ENCODE results near the gene APOO.

APOO gene

DNA sequence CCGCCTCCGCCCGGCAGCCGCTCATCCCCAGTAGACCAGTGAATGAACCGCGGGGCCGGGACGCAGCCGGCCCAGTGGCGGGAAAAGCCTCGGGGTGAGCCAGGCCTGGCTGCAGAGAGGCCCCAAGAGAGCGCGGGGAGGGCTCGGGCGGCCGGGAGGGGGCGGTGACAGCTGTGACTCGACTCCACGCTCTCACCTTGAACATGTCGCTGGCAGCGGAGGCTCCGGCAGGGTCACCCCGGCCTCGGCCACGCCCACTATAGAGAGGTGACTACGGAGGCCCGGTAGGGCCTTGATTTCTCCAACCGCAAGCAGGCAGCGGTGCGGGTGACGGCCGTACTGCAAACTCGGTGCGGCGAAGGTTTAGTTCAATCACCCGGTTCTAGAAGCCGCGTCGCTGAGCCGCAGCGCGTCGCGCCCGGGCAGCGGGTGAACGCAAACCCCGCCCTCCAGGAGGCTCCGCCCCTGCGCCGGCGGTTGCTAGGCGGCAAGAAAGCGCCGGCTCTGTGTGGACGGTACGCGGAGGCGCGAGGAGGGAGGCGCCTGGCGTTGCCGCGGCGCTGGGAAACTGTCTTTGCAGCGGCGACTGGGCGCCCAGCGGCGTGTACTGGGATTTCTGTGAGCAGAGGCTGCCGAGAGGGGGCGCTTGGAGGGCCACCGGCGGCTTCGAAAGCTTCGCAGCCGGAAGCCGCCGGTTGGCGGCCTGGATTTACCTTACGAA, at the start of gene APOO, which contains the start of gene CXorf58:
Gene APOO (minus strand): TSS at position 441 of the 721 bp plus-strand sequence. CDS start 236 bp downstream, at position 205.
Gene CXorf58 (plus strand): TSS at position 509 of the 721 bp plus-strand sequence. CDS start 2,297 bp downstream, outside the sequence.
- FAIRE-seq = peak; percentile 98
- peak; percentile 56 for DNase-seq (ENCODE audit: insufficient read length, low spot score)

DNA sequence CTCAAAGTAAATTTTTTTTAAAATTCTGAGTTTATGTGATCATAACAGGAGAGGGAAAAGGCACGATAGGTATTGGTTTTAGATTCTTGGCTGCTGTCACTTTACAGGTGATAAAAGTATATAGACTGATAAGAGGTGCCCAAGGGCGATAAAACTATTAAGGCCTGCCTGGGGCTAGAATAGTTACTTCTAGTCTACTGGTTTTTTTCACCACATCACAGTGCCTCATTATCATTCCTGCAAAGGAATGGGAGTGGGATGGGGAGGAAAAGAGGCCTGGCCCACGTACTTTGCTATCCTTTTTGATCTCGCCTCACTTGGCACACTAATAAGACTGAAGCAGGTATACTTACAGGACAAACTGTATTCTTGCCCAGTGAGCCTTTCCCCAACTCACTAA, 46.7 kb upstream of the APOO start:
- DNase-seq (ENCODE audit: insufficient read length, low spot score) = no peak
- no peak for FAIRE-seq

DNA sequence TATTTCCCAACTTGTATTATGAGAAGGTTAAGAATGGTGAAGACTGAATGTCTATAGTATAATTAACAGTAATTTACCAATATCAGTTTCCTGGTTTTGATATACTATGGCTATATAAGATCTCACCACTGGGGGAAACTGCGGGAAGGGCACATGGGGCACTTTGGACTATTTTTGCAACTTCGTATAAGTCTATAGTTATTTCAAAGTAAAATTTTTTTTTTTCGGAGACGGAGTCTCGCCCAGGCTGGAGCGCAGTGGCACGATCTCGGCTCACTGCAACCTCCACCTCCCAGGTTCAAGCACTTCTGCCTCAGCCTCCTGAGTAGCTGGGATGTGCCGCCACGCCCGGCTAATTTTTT, 46.2 kb upstream of the APOO start:
- no peak for DNase-seq (ENCODE audit: insufficient read length, low spot score)
- no peak for FAIRE-seq

DNA sequence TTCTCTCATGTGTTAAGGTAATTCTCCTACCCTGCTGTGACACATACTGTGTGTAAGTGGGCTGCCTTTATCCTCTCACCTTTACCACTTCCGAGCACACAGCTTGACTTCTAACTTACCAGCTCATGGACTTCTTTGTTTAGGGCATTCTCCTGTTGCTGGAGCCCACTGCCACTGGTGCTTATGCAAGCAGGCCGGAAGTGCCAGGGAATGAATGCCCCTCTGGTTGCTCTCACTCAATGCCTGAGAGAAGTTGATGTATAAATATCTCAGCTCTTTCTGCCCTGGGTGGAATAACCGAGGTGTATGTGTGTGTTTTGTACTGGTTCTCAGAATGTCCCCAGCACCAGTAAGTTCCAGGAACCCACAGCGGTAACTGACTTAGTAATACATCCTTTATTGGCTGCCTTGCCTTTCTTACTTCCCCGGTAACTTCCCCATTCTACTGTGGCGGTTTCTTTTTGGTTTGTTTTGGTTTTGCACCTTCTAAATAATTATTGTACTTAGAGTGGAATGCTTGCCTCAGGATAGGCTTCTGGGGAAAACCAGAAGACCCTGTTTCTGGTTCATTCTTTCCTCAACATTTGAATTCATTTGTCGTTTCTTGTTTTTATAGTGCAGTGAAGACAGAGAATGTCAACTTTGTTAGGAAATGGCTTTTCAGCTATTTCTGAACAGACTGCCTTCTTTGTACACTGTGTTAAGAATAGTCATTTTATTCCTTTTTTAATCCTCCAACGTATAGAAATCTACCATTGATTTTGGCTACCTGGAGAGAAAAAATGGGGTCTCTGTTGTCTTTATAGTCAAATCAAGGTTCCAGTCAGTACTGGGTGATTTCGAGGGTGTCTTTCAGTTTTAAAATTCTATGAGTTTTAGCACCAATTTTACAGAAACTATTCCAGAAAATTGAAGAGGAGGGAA, 45.5 kb upstream of the APOO start:
- DNase-seq (ENCODE audit: insufficient read length, low spot score) = peak; percentile 30
- FAIRE-seq = peak; percentile 86

DNA sequence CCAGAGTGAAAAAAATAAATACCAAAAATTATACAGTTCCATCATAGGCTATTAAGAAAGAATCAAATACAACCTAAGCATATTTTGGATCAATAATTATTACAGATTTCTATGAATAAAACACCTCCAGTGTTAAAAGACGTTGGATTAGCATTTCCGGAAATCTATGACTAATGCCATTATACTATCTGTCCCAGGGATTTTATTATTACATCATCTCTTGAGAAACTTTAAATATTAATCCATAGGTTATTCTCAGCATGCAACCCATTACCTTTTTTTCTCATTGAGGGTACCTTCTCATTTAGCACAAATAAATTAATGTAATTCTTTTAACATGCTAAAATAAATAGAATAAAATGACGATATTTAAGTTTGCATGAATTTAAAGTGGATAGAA, 44.7 kb upstream of the APOO start:
- FAIRE-seq (no peak), DNase-seq (ENCODE audit: insufficient read length, low spot score) (no peak)

GRCh38 chrX:23945206-23945605, 37.5 kb upstream of the APOO start:
- DNase-seq (ENCODE audit: insufficient read length, low spot score) (no peak), FAIRE-seq (no peak)

- no peak for DNase-seq (ENCODE audit: insufficient read length, low spot score)
- FAIRE-seq = no peak
These were observed 36.5 kb upstream of the APOO start for GRCh38 chrX:23944234-23944633.

DNA sequence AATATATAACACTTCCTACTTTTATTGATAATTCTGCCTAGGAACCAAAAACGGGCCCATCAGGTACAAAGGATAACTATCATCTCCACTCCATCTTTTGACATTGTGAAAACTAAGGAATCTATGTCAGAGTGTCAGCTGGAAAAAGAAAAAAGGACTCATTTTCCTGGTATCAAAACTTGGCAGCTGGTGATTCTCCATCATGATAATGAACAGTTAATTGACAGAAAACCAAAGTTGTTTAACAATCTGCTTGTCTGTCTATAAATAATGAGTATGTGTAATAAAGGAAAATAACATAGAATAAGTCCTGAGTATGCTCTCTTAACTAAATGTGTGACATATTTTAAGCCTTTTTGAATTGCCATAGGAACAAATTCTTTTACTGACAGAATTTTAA, 31.5 kb upstream of the APOO start:
- DNase-seq (ENCODE audit: insufficient read length, low spot score) (no peak), FAIRE-seq (no peak)

DNA sequence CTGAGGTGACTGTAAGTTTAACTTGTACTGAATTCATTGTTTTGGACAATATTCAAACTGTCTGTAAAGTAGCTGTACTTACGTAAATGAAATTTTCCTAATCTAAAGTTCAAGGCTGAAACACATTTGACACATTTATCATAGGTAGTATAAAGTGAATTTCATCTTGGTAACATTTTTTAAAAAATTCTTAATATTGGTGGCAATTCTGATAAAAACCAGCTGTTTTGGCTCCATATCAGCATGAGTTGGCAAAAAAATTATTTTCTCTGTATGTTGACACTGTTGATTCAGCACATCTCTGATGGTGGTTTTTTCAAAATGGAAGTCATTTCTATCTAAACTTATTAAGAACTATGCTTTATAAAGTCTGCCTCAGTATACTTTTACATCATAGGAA, 31.0 kb upstream of the APOO start:
- no peak for FAIRE-seq
- no peak for DNase-seq (ENCODE audit: insufficient read length, low spot score)

GRCh38 chrX:23937100-23937499, 29.4 kb upstream of the APOO start:
- FAIRE-seq (no peak), DNase-seq (ENCODE audit: insufficient read length, low spot score) (no peak)

GRCh38 chrX:23936180-23936579, 28.4 kb upstream of the APOO start:
- FAIRE-seq (no peak), DNase-seq (ENCODE audit: insufficient read length, low spot score) (no peak)

DNA sequence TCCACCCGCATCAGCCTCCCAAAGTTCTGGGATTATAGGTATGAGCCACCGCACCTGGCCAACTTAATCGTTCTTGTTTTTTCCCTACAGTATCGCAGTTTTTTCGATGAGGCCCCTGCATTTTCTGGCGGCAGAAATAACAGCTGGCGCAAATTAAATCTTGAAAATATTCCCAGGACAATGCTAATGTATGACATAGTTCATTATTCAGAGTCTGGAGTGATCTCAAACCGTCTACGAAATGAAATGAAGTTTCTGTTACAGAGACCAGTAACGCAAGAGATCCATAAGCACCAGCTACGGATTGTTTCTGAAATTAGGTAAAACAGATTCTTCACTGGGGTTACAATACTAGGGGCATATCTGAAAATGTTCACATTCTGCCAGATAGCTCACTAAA, 27.4 kb upstream of the APOO start:
- DNase-seq (ENCODE audit: insufficient read length, low spot score) (no peak), FAIRE-seq (no peak)

DNA sequence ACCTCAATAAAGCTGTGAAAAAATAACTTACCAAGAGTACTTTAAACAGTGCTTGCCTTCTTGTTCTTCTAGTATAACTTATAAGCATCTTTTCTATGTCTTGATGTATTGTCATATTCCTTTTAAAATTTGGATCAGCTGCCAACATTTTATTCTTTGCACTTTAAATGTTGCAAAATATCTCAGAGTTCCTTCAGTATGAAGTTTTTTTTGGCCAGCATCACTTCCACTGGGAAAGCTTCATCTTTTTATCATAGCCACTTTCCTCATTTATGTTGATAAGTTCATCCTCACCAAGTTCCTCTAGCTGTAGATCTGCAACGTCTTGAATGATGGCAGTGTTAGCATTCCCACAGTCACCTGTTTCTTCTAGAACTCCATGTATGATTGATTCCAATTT, 24.3 kb upstream of the APOO start:
- DNase-seq (ENCODE audit: insufficient read length, low spot score) (no peak), FAIRE-seq (no peak)

DNA sequence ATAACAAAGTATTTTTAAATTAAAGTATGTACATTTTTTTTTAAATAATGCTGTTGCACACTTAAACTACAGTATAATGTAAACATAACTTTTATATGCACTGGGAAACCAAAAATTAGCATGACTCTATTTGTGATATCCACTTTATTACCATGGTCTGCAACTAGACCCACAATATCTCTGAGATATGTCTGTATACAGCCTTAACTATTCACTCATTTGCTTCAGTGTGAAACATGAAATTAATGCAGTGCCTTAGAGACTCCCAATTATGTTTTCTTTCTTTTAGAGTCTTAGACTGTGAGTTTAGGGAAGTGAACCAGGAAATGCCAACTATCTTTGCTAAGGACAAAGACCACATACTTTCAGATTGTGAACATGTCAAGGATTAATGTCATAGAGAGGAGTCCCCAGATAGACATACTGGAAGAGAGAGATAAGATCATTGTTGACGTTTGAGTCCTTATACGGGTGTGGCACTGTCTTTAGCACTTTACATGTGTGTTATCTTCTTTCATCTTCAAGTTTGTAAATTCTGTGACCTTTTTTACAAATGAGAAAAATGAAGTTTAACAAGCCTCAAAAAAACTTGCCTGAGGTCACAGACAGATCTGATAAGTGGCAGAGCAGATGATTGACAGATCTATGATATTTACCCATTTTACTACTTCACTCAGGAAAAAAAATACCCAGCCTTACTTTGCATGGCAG, 23.3 kb upstream of the APOO start:
- no peak for FAIRE-seq
- no peak for DNase-seq (ENCODE audit: insufficient read length, low spot score)

DNA sequence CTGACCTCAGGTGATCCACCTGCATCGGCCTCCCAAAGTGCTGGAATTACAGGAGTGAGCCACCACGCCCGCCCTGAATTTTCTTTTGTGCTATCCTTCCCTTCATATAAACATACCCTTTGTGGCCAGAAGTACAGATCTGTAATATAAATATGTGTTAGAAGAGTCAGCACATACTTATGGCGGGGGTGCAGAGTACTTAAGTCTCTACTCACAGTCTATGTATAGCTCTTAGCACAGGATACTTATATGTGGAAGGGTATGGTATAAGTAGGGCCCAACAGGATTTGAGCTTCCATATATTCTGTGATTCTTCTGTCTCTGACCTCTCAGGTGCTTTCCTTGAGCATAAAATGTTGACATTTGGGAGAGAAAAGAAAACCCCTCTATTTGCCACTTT, 18.3 kb upstream of the APOO start:
- FAIRE-seq (no peak), DNase-seq (ENCODE audit: insufficient read length, low spot score) (no peak)

- DNase-seq (ENCODE audit: insufficient read length, low spot score) (no peak), FAIRE-seq (no peak)
These were observed 12.1 kb upstream of the APOO start for GRCh38 chrX:23919706-23920320.

DNA sequence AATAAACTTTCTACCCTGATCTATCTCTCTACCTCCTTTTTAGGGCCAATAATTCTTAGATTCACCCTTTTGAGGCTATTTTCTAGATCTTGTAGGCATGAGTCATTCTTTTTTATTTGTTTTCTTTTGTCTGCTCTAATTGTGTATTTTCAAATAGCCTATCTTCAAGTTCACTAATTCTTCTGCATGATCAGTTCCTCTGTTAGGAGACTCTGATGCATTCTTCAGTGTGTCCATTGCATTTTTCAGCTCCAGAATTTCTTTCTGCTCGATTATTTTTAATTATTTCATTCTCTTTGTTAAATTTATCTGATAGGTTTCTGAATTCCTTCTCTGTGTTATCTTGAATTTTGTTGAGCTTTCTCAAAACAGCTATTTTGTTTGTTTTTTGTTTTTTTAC, 11.4 kb upstream of the APOO start:
- DNase-seq (ENCODE audit: insufficient read length, low spot score) (no peak), FAIRE-seq (no peak)

- FAIRE-seq = no peak
These were observed 3.5 kb upstream of the APOO start for GRCh38 chrX:23911126-23911835.

GRCh38 chrX:23908219-23909004, 674 bp upstream of the APOO start:
- DNase-seq (ENCODE audit: insufficient read length, low spot score) (no peak), FAIRE-seq (peak; percentile 80)

More at GRCh38 chrX:23911126-23911835, 3.5 kb upstream of the APOO start:
- DNase-seq (ENCODE audit: insufficient read length, low spot score) = no peak
